Common myeloid progenitor, CD34-positive (primary cell): Measurements from ENCODE around the gene MRPL48.
A peak's percentile ranks its signal among the peaks of the same experiment; 100 is the strongest.

Experiments used
- CTCF ChIA-PET: fragments of 350-600 bp; sonication (Branson Sonifier 250); formaldehyde crosslinking; loops from one replicate; lab custom pipeline; 2021; ENCODE audit warnings: antibody characterized with exemption; lab: Charles Lee
- POLR2A ChIA-PET: fragments of 350-600 bp; sonication (Branson Sonifier 250); formaldehyde crosslinking; loops from one replicate; lab custom pipeline; 2021; ENCODE audit warnings: antibody characterized with exemption; lab: Charles Lee
- DNase-seq, 3 donors: peaks; one replicate each; pipeline versions ENCODE4 v3.0.0 to v3.0.0-alpha.2; 2013
- H3K27ac ChIP-seq, 2 experiments: 1 replicate in 1 of 2; 2 replicates in 1 of 2; pipeline ENCODE4 v1.7.0; 2013; ENCODE audit warnings: inconsistent platforms in 2 of 2, low read length in 2 of 2, mild to moderate bottlenecking in 2 of 2, low read depth in 1 of 2, moderate library complexity in 1 of 2; ENCODE audit not compliant: severe bottlenecking in 2 of 2, insufficient read depth in 1 of 2, poor library complexity in 1 of 2
- H3K27me3 ChIP-seq, 5 experiments: replicated peaks in 2 of 5; 1 replicate in 3 of 5; 2 replicates in 2 of 5; pipeline versions ENCODE4 v1.6.1 to v1.7.0; 2013; ENCODE audit warnings: low read length in 4 of 5, mild to moderate bottlenecking in 2 of 5, moderate library complexity in 2 of 5, inconsistent platforms in 1 of 5; ENCODE audit not compliant: insufficient read depth in 5 of 5, control insufficient read depth in 4 of 5
- H3K36me3 ChIP-seq, 4 experiments: 1 replicate in 2 of 4; 2 replicates in 2 of 4; pipeline versions ENCODE4 v1.6.1 to v1.7.0; 2013; ENCODE audit warnings: low read length in 3 of 4, control low read depth in 1 of 4, mild to moderate bottlenecking in 1 of 4; ENCODE audit not compliant: control insufficient read depth in 4 of 4, insufficient read depth in 4 of 4
- H3K4me1 ChIP-seq, 4 experiments: 1 replicate in 3 of 4; 2 replicates in 1 of 4; pipeline versions ENCODE4 v1.6.1 to v1.7.1; 2013; ENCODE audit warnings: low read length in 3 of 4, mild to moderate bottlenecking in 3 of 4, control low read depth in 1 of 4, inconsistent platforms in 1 of 4, moderate library complexity in 1 of 4; ENCODE audit not compliant: control insufficient read depth in 4 of 4, insufficient read depth in 4 of 4; ENCODE audit errors: control extremely low read depth in 1 of 4
- H3K4me3 ChIP-seq, 7 experiments: 1 replicate in 4 of 7; 2 replicates in 3 of 7; pipeline versions ENCODE4 v1.5.1 to v1.7.0; 2013; ENCODE audit warnings: mild to moderate bottlenecking in 7 of 7, low read length in 6 of 7, moderate library complexity in 6 of 7, inconsistent platforms in 2 of 7, low read depth in 2 of 7, control low read depth in 1 of 7; ENCODE audit not compliant: insufficient read depth in 4 of 7, control insufficient read depth in 1 of 7; ENCODE audit errors: extremely low read depth in 1 of 7
- H3K9me3 ChIP-seq, 5 experiments: 1 replicate in 4 of 5; 2 replicates in 1 of 5; pipeline versions ENCODE4 v1.6.1 to v1.7.1; 2013; ENCODE audit warnings: low read length in 4 of 5, mild to moderate bottlenecking in 2 of 5, inconsistent platforms in 1 of 5, low read depth in 1 of 5, moderate library complexity in 1 of 5; ENCODE audit not compliant: control insufficient read depth in 4 of 5, insufficient read depth in 2 of 5; ENCODE audit errors: control extremely low read depth in 1 of 5
- WGBS: methylation state at CpG from one replicate; pipeline ENCODE4 v1.1.5; 2013; ENCODE audit not compliant: insufficient coverage; 5-methylcytosine and 5-hydroxymethylcytosine counted together

MRPL48 gene

GRCh38 chr11:73758451-73758850 is 29.2 kb upstream of the MRPL48 start:
- no CpG with 5 or more reads among the region's 1 CpG for WGBS
- ChIA-PET POLR2A (no interaction called here), CTCF (no interaction called here)
- H3K27me3 ChIP-seq = no peaks in the 10 kb centered on the region
- H3K36me3 ChIP-seq = no peaks in the 10 kb centered on the region
- H3K27ac ChIP-seq = no peak overlapping the region
- peaks cover 0 to 19% (median 11%) of the 10 kb centered on the region in 4 experiments for H3K4me1 ChIP-seq
- no peak for DNase-seq
- H3K4me3 ChIP-seq = no peak overlapping the region
- no peaks in the 10 kb centered on the region for H3K9me3 ChIP-seq

GRCh38 chr11:73759610-73760134 is 28.0 kb upstream of the MRPL48 start:
- peak in 2 of 3 donors; percentile 34 to 55 for DNase-seq

DNA sequence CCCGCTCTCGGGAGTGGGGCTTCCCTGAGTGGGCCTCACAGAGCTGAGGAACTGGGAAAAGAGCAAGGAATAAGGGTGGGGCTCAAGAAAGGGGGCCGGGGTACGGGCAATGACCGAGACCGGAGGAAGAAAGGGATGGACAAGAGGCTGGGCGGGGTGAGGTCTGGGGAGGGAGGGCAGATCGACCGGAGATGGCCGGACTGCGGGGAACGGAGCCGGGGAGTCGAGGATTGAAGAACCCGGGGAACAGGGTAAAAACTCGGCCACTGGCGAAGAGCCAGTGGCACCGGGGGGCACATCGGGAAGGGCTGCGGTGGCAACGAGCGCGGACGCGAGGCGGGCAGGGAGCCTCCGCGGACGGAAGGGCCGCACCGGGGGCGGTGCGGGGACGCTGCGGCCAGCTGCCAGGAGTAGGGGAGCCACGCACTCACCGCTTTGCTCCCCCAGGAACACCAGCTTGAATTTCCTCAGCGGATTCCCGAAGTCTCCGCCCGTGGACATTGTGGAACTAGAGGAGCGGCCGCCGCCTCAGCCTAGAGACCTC is 27.5 kb upstream of the MRPL48 start:
- H3K4me1 ChIP-seq = peaks cover 0 to 19% (median 11%) of the 10 kb centered on the region in 4 experiments
- H3K27ac ChIP-seq = peak overlapping the region; percentile 33 to 87
- H3K36me3 ChIP-seq = no peaks in the 10 kb centered on the region
- no peaks in the 10 kb centered on the region for H3K27me3 ChIP-seq
- no peak for DNase-seq
- H3K4me3 ChIP-seq = peak overlapping the region; percentile 82 to 97 (median 94)
- POLR2A ChIA-PET = interaction anchor here (1.5 kb wide), 1 partner anchor 19 kb away, joined by 10 read pairs; no protein-coding TSS in a partner anchor
- no peaks in the 10 kb centered on the region for H3K9me3 ChIP-seq
- WGBS = 0% methylated on average over 43 of the region's 44 CpGs
- CTCF ChIA-PET = interaction anchor here (1.2 to 4.8 kb wide), 3 partner anchors 18 to 98 kb away, joined by 5 to 28 read pairs (median 7); no protein-coding TSS in a partner anchor

More at GRCh38 chr11:73759610-73760134, 28.0 kb upstream of the MRPL48 start:
- 0% methylated on average over 5 of the region's 8 CpGs for WGBS
- ChIA-PET CTCF (no interaction called here), POLR2A (no interaction called here)
- peak overlapping the region; percentile 82 to 97 (median 94) for H3K4me3 ChIP-seq
- no peaks in the 10 kb centered on the region for H3K36me3 ChIP-seq
- H3K4me1 ChIP-seq = peaks cover 0 to 19% (median 11%) of the 10 kb centered on the region in 4 experiments
- H3K27me3 ChIP-seq = no peaks in the 10 kb centered on the region
- no peaks in the 10 kb centered on the region for H3K9me3 ChIP-seq
- H3K27ac ChIP-seq = peak overlapping the region; percentile 33 to 87

DNA sequence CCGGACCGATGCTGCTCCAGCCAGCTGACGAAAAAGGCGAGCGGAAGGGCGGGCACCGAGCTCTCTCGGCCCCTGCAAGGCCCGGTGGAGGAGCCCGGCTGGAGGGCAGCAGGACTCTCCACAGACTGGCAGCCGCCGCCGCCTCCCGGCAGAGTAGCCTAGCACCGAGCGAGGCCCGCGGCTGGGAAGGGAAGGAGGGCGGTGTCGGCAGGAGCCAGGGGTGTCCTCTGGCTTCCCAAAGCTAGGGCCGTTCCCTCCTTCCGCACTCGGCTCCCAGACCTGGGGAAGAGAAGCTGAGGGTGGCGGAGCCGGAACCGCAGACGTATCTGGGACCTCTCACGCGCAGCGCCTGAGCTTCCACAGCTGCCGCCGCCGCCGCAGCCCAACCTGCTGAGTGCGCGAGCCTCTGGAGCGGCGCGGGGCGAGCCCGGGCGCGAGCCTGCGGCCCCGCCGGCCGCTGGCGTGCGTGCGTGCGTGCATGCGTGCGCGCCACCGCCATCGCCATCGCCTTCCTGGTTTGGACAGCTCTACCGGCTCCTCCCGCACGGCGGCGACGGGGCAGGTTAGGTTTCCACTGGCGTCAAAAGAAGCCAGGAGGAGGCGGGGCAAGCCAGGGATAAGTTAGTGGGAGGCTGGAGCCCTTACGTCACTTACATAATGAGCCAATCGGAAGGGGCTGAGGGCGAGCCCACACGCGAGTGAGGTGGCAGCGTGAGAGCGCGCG is 26.8 kb upstream of the MRPL48 start, which contains the start of gene RAB6A:
Gene RAB6A (minus strand): TSS at position 396 of the 724 bp plus-strand sequence. CDS start 439 bp downstream, outside the sequence.
- DNase-seq = peak; percentile 100
- H3K4me1 ChIP-seq = peaks cover 0 to 19% (median 11%) of the 10 kb centered on the region in 4 experiments
- ChIA-PET CTCF (interaction anchor here (1.2 to 4.8 kb wide), 3 partner anchors 17 to 99 kb away, joined by 5 to 28 read pairs (median 7); no protein-coding TSS in a partner anchor), POLR2A (interaction anchor here (1.1 to 1.5 kb wide), 3 partner anchors 8 to 119 kb away, joined by 3 to 10 read pairs (median 3); no protein-coding TSS in a partner anchor)
- H3K27me3 ChIP-seq = no peaks in the 10 kb centered on the region
- H3K4me3 ChIP-seq = peak within 1 kb of the TSS; percentile 82 to 97 (median 94)
- H3K9me3 ChIP-seq = no peaks in the 10 kb centered on the region
- H3K36me3 ChIP-seq = no peaks in the 10 kb centered on the region
- peak within 1 kb of the TSS; percentile 33 to 87 for H3K27ac ChIP-seq
- 0% methylated on average over 61 of the region's 74 CpGs for WGBS

DNA sequence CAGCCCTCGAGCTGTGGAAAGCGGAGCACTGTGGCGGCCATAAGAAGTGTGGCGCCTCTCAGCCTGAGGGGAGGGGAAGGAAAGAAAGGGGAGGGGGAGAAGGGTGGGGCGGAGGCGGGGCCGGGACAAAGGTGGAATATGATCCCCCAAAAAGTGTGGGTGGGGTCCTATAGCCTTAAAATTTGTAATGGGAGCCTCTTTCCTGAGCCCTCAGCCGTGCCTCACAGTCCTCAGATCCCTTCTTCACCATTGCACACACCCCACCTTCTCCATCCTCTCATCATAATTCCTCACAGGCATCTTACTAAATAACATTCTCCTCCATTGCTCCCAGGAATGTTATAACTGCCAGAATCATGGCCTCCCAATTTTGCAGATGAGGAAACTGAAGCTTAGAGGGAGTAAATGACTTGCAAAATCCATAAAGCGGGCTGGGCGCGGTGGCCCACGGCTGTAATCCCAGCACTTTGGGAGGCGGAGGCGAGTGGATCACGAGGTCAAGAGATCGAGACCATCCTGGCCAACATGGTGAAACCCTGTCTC is 26.2 kb upstream of the MRPL48 start:
- no peak for DNase-seq
- Histone ChIP-seq H3K4me3 (peak overlapping the region in 6 of 7 experiments; percentile 52 to 96 (median 80)), H3K27ac (peak overlapping the region in 1 of 2 experiments; percentile 80), H3K27me3 (no peaks in the 10 kb centered on the region), H3K4me1 (peaks cover 0 to 19% (median 11%) of the 10 kb centered on the region in 4 experiments), H3K9me3 (no peaks in the 10 kb centered on the region), H3K36me3 (no peaks in the 10 kb centered on the region)
- 56% methylated on average over 12 of the region's 16 CpGs for WGBS
- ChIA-PET CTCF (interaction anchor here (1.2 to 4.8 kb wide), 3 partner anchors 17 to 100 kb away, joined by 5 to 28 read pairs (median 7); no protein-coding TSS in a partner anchor), POLR2A (interaction anchor here (1.1 to 1.5 kb wide), 3 partner anchors 9 to 119 kb away, joined by 3 to 10 read pairs (median 3); no protein-coding TSS in a partner anchor)

DNA sequence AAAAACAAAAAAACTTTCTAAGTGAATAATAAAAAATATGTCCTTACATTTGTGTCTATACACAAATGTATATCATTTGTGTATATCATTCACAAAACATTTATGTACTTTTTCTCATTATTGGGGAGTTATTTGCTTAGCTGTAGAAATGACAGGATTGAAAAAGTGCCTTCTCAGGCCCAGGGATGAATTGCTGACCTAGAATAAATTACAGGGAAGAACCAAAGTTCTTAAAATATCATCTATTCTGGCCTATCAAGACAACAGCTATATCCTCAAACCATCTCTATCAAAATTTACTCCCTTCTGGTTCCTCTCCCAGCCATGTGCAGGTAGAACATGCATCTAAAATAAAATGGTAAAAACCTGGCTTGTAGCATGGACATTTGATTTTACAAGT is 24.9 kb upstream of the MRPL48 start:
- Histone ChIP-seq H3K27ac (no peak overlapping the region), H3K4me1 (peaks cover 0 to 19% (median 11%) of the 10 kb centered on the region in 4 experiments), H3K4me3 (no peak overlapping the region), H3K27me3 (no peaks in the 10 kb centered on the region), H3K9me3 (no peaks in the 10 kb centered on the region), H3K36me3 (no peaks in the 10 kb centered on the region)
- POLR2A ChIA-PET = no interaction called here
- CTCF ChIA-PET = interaction anchor here (1.7 to 4.8 kb wide), 2 partner anchors 16 to 65 kb away, joined by 5 to 28 read pairs; no protein-coding TSS in a partner anchor
- DNase-seq = no peak
